Stomach (tissue), 4 donors: ENCODE results near the gene LMAN1L.

Source experiments
- CTCF ChIP-seq, 7 experiments: fragments of 450-650 bp in 4 of 7; fragments of 200-600 bp in 3 of 7; sonication (generic) in 3 of 7; IDR thresholded peaks; one replicate each; pipeline ENCODE4 v1.5.1; 2016 to 2019; ENCODE audit warnings: antibody characterized with exemption in 7 of 7, control low read depth in 2 of 7, mild to moderate bottlenecking in 1 of 7
- EP300 ChIP-seq: sonication (generic); formaldehyde crosslinking; IDR thresholded peaks from one replicate; pipeline ENCODE4 v1.6.1; 2017; ENCODE audit warnings: antibody characterized with exemption

GRCh38 chr15:74831813-74832495, 19.3 kb downstream of the LMAN1L start:
- TF ChIP-seq EP300: no peak
- no peak for TF ChIP-seq CTCF (IDR thresholded peaks at IDR 0.05)
